B cell (primary cell): ENCODE results near the gene ANKRD24.

Source experiments
- EZH2 ChIP-seq: IDR thresholded peaks from 2 replicates; pipeline ENCODE4 v1.6.1; 2012; ENCODE audit warnings: borderline replicate concordance, low read depth, mild to moderate bottlenecking, moderate library complexity, low read length; ENCODE audit not compliant: insufficient read depth, poor library complexity, severe bottlenecking
- TF ChIP-seq, protein P1 (sequence below): fragments of 200-600 bp; IDR thresholded peaks from one replicate; pipeline ENCODE4 v1.8.0; 2022; ENCODE audit warnings: antibody characterized with exemption, mild to moderate bottlenecking

DNA sequence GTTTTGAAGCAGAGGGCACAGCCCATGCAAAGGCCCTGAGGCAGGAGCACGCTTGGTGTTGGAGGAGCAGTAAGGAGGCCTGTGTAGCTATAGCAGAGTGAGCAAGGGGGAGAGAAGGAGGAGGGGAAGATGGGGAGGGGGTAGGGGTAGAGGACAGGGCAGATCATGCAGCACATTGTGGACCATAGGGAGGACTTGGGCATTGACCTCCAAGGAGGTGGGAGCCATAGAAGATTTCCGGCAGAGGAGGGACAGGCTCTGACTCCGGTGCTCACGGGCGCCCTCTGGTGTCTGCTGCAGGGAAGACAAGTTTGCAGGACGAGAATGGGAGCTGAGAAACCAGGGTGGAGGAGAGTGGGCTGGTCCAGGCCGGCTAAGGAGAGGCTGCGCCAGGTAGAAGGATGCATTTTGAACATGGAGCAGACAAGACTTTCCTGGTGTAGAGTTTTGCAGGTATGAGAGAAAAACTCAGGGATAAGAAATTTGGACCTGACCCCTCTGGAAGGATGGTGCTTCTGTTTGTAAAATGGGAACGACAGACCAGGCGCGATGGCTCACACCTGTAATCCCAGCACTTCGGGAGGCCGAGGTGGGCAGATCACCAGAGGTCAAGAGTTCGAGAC, 42.8 kb upstream of the ANKRD24 start:
- TF ChIP-seq, protein P1, sequence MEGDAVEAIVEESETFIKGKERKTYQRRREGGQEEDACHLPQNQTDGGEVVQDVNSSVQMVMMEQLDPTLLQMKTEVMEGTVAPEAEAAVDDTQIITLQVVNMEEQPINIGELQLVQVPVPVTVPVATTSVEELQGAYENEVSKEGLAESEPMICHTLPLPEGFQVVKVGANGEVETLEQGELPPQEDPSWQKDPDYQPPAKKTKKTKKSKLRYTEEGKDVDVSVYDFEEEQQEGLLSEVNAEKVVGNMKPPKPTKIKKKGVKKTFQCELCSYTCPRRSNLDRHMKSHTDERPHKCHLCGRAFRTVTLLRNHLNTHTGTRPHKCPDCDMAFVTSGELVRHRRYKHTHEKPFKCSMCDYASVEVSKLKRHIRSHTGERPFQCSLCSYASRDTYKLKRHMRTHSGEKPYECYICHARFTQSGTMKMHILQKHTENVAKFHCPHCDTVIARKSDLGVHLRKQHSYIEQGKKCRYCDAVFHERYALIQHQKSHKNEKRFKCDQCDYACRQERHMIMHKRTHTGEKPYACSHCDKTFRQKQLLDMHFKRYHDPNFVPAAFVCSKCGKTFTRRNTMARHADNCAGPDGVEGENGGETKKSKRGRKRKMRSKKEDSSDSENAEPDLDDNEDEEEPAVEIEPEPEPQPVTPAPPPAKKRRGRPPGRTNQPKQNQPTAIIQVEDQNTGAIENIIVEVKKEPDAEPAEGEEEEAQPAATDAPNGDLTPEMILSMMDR = peak; percentile 72
- no peak for TF ChIP-seq EZH2
